SK-N-MC (cell line): ENCODE data around the gene AGAP1.

Experiments used
- DNase-seq: peaks from one replicate; pipeline ENCODE4 v3.0.0-alpha.2; 2011; ENCODE audit warnings: low read depth, low spot score
- H3K27ac ChIP-seq: fragments of 200-600 bp; sonication (generic); 2 replicates; pipeline ENCODE4 v1.5.1; 2016; ENCODE audit warnings: mixed run types
- H3K36me3 ChIP-seq: fragments of 200-600 bp; sonication (generic); 2 replicates; pipeline ENCODE4 v1.6.1; 2017; ENCODE audit warnings: antibody characterized with exemption, low read length, mixed read lengths; ENCODE audit not compliant: insufficient read depth
- H3K4me3 ChIP-seq: fragments of 200-600 bp; sonication (generic); 2 replicates; pipeline ENCODE4 v1.5.1; 2016
- H3K9ac ChIP-seq: fragments of 200-600 bp; sonication (generic); 2 replicates; pipeline ENCODE4 v1.8.0; 2017; ENCODE audit warnings: mixed run types, mixed read lengths; ENCODE audit not compliant: insufficient read length
- H3K9me3 ChIP-seq: fragments of 200-600 bp; sonication (generic); 2 replicates; pipeline ENCODE4 v1.6.1; 2017; ENCODE audit warnings: low read depth, mild to moderate bottlenecking, antibody characterized with exemption, low read length, moderate library complexity, mixed read lengths
- EZH2 ChIP-seq: fragments of 200-600 bp; sonication (generic); IDR thresholded peaks from one replicate; pipeline ENCODE4 v1.6.1; 2017; ENCODE audit warnings: antibody characterized with exemption
- FOXP2 ChIP-seq: optimal IDR thresholded peaks from 2 replicates; pipeline ENCODE3; 2011; ENCODE audit warnings: mild to moderate bottlenecking, moderate library complexity; ENCODE audit not compliant: insufficient read depth; ENCODE audit errors: extremely low read length, control extremely low read depth
- POLR2AphosphoS5 ChIP-seq: IDR thresholded peaks from 2 replicates; pipeline ENCODE4 v1.6.1; 2012; ENCODE audit warnings: mild to moderate bottlenecking, low read depth, low read length, borderline replicate concordance

The AGAP1 gene

DNA sequence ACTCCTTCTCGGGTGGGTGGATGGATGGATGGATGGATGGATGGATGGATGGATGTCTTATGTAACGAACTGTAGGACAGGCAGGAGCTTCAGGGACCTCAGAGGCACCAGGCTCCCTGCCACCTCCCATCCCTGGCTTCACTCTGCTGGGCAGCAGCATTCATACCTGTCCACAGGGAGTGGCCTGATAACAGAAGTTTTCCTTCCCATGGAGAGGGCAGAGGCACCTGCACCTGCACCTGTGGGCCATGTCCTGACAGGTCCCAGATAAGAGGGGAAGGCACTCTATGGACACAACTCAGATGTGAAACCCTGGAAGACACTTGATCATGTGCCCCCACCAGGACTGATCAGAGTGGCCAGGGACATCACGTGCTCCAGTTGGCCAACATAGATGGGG, 532.0 kb downstream of the AGAP1 start:
- Histone ChIP-seq H3K4me3 (no peak overlapping the region), H3K9ac (no peak overlapping the region), H3K36me3 (no peaks in the 10 kb centered on the region; the same call in 1 of the 2 replicates), H3K27ac (no peak overlapping the region), H3K9me3 (no peaks in the 10 kb centered on the region)
- TF ChIP-seq EZH2 (no peak), POLR2AphosphoS5 (no peak), FOXP2 (no peak)
- no peak for DNase-seq

DNA sequence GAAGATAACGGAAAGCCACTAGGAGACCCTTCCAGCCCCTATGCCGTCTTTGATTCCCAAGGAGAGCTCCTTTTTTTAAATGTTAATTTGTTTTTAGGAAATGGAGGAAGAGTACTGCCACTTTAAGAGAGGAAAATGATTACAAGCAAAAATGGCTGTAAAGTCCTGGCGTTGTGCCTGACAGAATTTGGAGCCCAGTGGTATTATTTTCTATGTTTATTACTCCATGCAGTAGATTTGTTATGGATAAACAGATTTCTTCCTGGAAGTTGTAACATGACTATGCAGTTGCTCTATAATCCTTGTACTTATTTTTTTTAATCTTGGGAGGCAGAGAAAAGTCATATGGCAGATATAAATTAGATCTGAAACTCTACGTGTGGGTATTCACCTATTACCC, 533.0 kb downstream of the AGAP1 start:
- Histone ChIP-seq H3K4me3 (no peak overlapping the region), H3K27ac (no peak overlapping the region), H3K36me3 (no peaks in the 10 kb centered on the region; the same call in 1 of the 2 replicates), H3K9ac (no peak overlapping the region), H3K9me3 (no peaks in the 10 kb centered on the region)
- DNase-seq: no peak
- TF ChIP-seq FOXP2: no peak
- TF ChIP-seq EZH2: no peak
- TF ChIP-seq POLR2AphosphoS5: no peak

DNA sequence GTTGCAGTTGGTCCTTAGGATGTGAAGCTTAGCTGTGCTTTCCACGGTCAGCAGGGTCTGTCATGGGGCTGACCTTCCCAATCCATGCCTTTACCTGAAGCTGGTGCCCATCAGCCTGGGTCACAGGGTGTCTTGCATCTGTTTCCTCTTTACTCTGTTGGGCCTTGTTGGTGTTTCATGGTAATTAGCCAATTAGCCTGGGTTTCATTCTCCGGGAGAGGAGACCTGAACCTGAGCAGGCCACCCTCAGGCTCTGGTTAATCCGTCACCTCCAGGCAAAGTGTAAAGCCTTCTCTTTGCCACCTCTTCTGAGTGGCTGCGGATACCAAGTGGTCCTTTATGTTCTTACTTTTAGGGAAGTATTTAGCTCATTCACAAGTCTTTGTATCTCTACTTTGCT, 534.2 kb downstream of the AGAP1 start:
- H3K9me3 ChIP-seq: no peaks in the 10 kb centered on the region
- no peaks in the 10 kb centered on the region; the same call in 1 of the 2 replicates for H3K36me3 ChIP-seq
- no peak overlapping the region for H3K4me3 ChIP-seq
- DNase-seq: no peak
- H3K9ac ChIP-seq: no peak overlapping the region
- H3K27ac ChIP-seq: no peak overlapping the region
- no peak for TF ChIP-seq POLR2AphosphoS5
- no peak for TF ChIP-seq FOXP2
- TF ChIP-seq EZH2: no peak

DNA sequence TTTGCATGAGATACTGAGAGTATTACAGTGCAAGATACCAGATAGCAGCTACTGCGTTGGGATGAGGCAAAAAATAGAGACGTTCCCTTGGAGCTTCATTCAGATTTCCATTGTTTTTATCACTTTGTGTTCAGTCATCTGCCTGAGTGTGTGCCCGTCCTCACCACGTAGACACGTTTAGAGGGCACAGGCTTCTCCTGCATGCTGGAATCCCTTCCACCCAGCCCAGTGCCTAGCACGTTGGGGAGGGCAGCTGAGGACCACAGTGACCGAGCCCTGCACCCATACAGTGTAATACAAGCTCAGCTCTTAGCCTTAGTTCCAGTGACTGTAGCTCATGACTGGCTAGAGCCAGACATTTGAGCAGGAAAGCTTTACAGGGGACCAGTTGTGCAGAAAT, 539.6 kb downstream of the AGAP1 start:
- no peak overlapping the region for H3K27ac ChIP-seq
- peaks cover 3% of the 10 kb centered on the region; the same call in 1 of the 2 replicates for H3K36me3 ChIP-seq
- no peaks in the 10 kb centered on the region for H3K9me3 ChIP-seq
- DNase-seq: no peak
- no peak overlapping the region for H3K4me3 ChIP-seq
- H3K9ac ChIP-seq: no peak overlapping the region
- no peak for TF ChIP-seq EZH2
- TF ChIP-seq POLR2AphosphoS5: no peak
- no peak for TF ChIP-seq FOXP2

DNA sequence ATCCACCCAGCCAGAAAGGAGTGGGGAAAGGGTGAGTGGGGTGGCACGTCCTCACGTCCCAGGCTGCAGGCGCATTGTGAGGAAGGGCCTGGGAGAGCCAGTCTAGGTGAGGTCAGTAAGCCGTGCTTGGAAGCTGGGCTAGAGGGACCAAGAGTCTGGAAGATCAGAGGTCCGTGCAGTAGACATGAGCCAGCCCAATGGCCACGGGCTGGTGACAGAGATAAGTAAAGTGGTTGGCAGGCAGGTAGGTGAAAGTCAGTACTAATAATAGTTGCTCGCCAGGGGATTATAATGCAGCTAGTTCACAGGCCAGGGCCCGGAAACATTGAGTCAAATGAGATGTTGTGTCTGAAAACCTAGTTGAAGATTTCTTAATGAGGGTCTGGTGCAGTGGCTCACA, 541.1 kb downstream of the AGAP1 start:
- no peak for TF ChIP-seq POLR2AphosphoS5
- Histone ChIP-seq H3K27ac (no peak overlapping the region), H3K36me3 (peaks cover 6% of the 10 kb centered on the region; the same call in 1 of the 2 replicates), H3K4me3 (no peak overlapping the region), H3K9ac (no peak overlapping the region), H3K9me3 (no peaks in the 10 kb centered on the region)
- no peak for DNase-seq

DNA sequence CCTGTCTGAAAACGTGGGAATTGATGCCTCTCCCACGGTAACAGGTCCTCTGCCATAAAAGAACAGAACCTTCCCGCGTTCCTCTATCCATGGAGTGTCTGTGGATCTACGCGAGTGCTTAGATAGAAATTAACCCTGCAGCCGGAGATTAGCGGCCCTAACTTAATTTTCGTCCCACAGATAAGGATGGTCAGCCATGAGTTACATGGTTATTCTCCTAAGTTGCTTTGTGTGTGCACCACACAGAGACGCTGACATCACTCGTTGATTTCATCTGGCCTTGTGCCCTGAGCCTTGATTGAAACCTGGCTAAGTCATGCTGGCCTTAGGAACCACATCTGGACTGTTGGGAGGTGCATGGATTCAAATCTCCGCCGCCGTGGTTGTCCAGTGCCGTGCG, 542.2 kb downstream of the AGAP1 start:
- Histone ChIP-seq H3K9me3 (no peaks in the 10 kb centered on the region), H3K4me3 (no peak overlapping the region), H3K36me3 (peaks cover 6% of the 10 kb centered on the region; the same call in 1 of the 2 replicates), H3K9ac (no peak overlapping the region), H3K27ac (no peak overlapping the region)
- TF ChIP-seq FOXP2: no peak
- TF ChIP-seq EZH2: no peak
- no peak for TF ChIP-seq POLR2AphosphoS5
- no peak for DNase-seq

DNA sequence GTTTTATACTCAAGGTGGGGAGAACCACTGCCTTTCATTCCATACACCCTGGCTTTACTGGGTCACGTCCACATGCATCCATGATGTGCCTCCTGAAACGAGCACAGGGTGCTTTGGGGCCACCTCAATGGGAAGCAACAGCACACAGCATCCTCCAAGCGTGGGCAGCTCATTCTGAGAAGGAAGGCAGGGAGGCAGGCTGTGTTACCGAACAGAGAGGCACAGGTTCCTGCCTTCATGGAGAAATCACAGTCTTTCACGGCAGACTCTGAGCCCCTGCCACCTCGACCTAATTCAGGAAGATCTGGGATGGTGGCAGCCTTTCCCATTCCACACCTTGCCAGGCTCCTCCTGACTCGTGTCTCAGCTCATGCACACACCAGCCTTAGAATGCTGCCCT, 544.3 kb downstream of the AGAP1 start:
- no peak for DNase-seq
- H3K9ac ChIP-seq: no peak overlapping the region
- H3K27ac ChIP-seq: no peak overlapping the region
- no peak overlapping the region for H3K4me3 ChIP-seq
- no peaks in the 10 kb centered on the region for H3K9me3 ChIP-seq
- H3K36me3 ChIP-seq: peaks cover 6% of the 10 kb centered on the region; the same call in 1 of the 2 replicates
- TF ChIP-seq POLR2AphosphoS5: no peak
- no peak for TF ChIP-seq FOXP2
- no peak for TF ChIP-seq EZH2

DNA sequence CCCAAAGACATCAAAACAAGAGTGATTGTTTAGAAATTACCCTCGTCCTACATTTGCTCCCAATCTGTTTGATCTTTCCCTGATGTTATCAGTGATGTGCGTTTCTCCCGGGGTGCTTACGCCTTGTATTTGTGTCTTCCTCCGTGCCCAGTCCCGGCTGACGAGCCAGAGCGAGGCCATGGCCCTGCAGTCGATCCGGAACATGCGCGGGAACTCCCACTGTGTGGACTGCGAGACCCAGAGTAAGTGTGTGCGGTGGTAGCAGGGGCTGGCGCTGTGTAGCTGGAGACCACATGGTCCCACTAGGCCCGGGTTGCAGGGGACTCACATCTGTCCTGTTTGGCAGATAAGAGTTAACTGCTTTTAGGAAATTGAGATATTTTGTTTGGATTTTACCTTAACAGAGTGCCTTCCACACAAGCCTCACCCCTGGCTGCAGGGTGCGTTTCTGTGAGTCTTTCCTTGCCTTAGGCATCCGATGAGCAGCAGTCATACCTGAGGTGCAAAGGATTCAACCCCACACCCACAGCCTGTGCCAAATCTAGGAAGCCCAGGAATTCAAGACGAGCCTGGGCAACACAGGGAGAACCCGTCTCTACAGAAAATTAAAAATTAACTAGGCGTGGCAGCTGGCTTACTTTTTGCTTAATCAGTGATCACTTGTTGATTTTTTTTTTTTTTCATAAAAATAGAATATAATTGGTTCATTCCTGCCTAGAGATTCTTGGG, 546.9 kb downstream of the AGAP1 start:
- no peak for DNase-seq
- H3K27ac ChIP-seq: no peak overlapping the region
- H3K4me3 ChIP-seq: no peak overlapping the region
- TF ChIP-seq POLR2AphosphoS5 (no peak), FOXP2 (no peak), EZH2 (no peak)
- no peak overlapping the region for H3K9ac ChIP-seq
- peaks cover 6% of the 10 kb centered on the region; the same call in 1 of the 2 replicates for H3K36me3 ChIP-seq
- H3K9me3 ChIP-seq: no peaks in the 10 kb centered on the region

DNA sequence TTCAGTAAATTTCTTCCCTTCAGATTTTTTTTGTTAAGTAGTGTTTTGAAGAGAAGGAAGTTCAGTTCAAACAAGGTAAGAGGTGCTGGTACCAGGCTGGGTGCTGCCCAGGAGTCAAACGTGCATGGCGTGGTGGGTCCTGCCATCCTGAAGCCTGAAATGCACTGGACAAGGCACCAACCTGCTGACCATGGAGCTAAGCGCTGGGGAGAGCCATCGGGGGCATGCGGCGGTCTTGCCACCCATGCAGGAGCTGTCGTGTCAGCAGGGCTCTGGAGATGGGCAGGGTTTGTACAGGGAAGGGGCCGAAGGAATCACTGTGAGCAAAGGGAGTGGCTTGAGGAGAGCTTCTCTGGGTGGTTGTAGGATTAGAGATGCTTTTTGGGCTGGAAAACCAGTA, 547.8 kb downstream of the AGAP1 start:
- Histone ChIP-seq H3K9me3 (no peaks in the 10 kb centered on the region), H3K9ac (no peak overlapping the region), H3K27ac (no peak overlapping the region), H3K4me3 (no peak overlapping the region), H3K36me3 (peaks cover 6% of the 10 kb centered on the region; the same call in 1 of the 2 replicates)
- TF ChIP-seq EZH2: no peak
- no peak for TF ChIP-seq POLR2AphosphoS5
- no peak for TF ChIP-seq FOXP2
- no peak for DNase-seq
